Measurements from ENCODE around the gene CDKN2B-AS1. TPM values are rescaled to one million over a fixed set of nuclear protein-coding genes. Genes with fewer than 3 reads are reported as not detected.

The CDKN2B-AS1 gene
- total and polyA plus RNA-seq, 7 donors = 0.49 to 264 (median 2.0) TPM

DNA sequence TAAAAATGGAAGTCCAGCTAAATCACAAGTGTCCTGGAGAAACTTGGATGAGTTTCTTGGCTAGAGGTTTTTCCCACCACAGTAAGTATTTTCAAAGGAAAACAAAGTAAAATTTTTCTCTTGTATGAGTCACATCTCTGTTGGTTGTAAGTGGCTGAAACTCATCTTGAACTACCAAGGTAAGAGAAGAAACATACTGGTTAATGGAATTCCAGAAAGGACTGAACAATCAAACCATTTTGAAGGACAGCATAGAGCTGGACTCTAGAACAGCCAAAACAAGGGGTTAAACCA, 117.3 kb downstream of the CDKN2B-AS1 start:
- H3K36me3 ChIP-seq = no peaks in the 10 kb centered on the region
- H3K27me3 ChIP-seq = no peaks in the 10 kb centered on the region
- no peaks in the 10 kb centered on the region for H3K9me3 ChIP-seq
- H3K4me3 ChIP-seq = no peak overlapping the region
- no peak overlapping the region for H3K27ac ChIP-seq
- no peaks in the 10 kb centered on the region for H3K4me1 ChIP-seq
- no peak for TF ChIP-seq EP300 (IDR thresholded peaks at IDR 0.05)
- no peak for TF ChIP-seq POLR2A (IDR thresholded peaks at IDR 0.05)
- no peak for DNase-seq
- intact Hi-C loops (cut with DNase I) = no loop called here

DNA sequence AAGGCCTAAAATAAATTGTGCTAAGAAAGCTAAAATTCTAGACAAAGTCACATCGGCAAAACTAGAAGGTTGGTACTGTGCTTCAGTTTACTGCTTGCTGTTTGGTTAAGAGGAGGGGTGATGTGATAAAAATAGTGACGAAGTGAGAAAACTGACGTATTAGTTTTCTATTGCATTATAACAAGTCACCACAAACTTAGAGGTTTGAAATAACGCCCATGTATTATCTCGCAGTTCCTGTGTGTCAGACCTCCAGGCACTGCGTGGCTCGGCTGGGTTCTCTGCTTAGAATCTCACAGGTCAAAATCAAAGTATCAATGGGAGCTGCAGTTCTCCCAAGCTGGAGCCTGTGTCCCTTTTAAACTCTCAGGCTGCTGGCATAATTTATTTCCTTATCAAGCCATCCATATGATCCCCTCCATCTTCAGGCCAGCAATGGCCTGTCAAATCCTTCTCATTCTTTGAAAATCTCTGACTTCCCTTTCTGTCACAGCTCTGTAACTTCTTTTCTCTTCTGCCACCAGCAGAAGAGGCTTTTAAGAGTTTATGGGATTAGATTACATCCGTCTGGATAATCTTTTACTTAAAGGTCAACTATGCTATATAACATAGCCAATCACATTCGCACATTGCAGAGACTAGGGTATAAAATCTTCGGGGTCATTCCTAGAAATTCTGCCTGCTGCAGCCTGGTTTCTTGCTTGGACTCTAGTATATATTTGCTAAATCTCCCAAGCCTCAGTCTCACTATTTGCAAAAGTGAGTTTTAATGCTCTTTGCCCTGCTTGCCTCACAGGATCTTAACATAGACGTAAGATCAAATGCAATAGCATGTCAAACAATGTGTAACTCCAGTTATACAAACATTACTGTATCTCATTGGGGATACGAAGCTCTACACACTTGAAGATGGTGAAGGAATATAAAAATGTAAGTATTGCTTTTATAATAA, 118.6 kb downstream of the CDKN2B-AS1 start:
- intact Hi-C loops (cut with DNase I) = no loop called here
- H3K36me3 ChIP-seq = no peaks in the 10 kb centered on the region
- H3K9me3 ChIP-seq = no peaks in the 10 kb centered on the region
- H3K27ac ChIP-seq = no peak overlapping the region
- no peaks in the 10 kb centered on the region for H3K27me3 ChIP-seq
- H3K4me1 ChIP-seq = no peaks in the 10 kb centered on the region
- TF ChIP-seq EP300 (IDR thresholded peaks at IDR 0.05) (no peak), POLR2AphosphoS5 (IDR thresholded peaks at IDR 0.05) (no peak), POLR2A (IDR thresholded peaks at IDR 0.05) (peak in 1 of 2 donors; percentile 7)
- TF ChIP-seq, protein P1, sequence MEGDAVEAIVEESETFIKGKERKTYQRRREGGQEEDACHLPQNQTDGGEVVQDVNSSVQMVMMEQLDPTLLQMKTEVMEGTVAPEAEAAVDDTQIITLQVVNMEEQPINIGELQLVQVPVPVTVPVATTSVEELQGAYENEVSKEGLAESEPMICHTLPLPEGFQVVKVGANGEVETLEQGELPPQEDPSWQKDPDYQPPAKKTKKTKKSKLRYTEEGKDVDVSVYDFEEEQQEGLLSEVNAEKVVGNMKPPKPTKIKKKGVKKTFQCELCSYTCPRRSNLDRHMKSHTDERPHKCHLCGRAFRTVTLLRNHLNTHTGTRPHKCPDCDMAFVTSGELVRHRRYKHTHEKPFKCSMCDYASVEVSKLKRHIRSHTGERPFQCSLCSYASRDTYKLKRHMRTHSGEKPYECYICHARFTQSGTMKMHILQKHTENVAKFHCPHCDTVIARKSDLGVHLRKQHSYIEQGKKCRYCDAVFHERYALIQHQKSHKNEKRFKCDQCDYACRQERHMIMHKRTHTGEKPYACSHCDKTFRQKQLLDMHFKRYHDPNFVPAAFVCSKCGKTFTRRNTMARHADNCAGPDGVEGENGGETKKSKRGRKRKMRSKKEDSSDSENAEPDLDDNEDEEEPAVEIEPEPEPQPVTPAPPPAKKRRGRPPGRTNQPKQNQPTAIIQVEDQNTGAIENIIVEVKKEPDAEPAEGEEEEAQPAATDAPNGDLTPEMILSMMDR (IDR thresholded peaks at IDR 0.05) = no peak
- DNase-seq = no peak
- 16 to 59% methylated on average over 12 of the region's 12 CpGs for WGBS, 2 donors
- H3K4me3 ChIP-seq = no peak overlapping the region

DNA sequence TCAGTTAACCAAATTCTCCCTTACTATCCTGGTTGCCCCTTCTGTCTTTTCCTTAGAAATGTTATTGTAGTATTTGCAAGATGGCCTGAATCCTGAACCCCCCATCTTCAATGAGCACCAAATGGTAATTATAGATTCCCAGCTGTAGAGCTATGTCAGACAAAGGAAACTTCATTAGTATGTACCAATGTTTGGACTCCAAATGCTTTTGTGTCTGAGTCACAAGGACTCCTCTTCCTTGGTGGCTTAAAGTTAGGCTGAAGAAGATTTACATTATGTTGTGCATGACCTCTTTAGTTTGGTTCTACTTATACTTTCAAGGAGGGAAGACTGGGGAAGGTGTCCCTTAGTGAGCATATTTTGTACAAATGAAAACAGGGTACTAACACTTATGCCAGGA, 120.4 kb downstream of the CDKN2B-AS1 start:
- no peaks in the 10 kb centered on the region for H3K9me3 ChIP-seq
- no peak for DNase-seq
- H3K27me3 ChIP-seq = no peaks in the 10 kb centered on the region
- H3K36me3 ChIP-seq = no peaks in the 10 kb centered on the region
- no peak overlapping the region for H3K27ac ChIP-seq
- intact Hi-C loops (cut with DNase I) = no loop called here
- H3K4me1 ChIP-seq = no peaks in the 10 kb centered on the region
- H3K4me3 ChIP-seq = no peak overlapping the region
- TF ChIP-seq EP300 (IDR thresholded peaks at IDR 0.05) (no peak), POLR2A (IDR thresholded peaks at IDR 0.05) (no peak), POLR2AphosphoS5 (IDR thresholded peaks at IDR 0.05) (no peak)
- TF ChIP-seq, protein P1 (IDR thresholded peaks at IDR 0.05) = no peak

DNA sequence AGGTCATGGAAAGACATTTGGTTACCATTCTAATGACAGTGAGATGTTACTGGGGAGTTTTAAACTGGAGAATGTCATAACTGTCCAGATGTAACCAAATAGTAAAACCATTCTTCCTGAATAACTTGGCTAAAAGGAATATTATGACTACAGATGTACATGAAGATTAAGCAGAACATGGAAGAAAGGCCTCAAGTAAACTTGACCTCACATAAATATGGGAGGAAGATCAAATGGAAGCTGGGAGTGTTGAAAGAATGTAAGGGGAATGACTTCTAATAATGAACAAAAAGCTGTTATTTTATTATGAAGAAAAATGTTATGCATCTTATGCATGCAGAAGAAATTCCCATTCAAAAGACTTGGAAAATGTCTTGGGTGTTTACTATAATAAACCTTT, 122.2 kb downstream of the CDKN2B-AS1 start:
- Histone ChIP-seq H3K9me3 (no peaks in the 10 kb centered on the region), H3K4me1 (no peaks in the 10 kb centered on the region), H3K27me3 (no peaks in the 10 kb centered on the region), H3K36me3 (no peaks in the 10 kb centered on the region), H3K27ac (no peak overlapping the region), H3K4me3 (no peak overlapping the region)
- TF ChIP-seq POLR2AphosphoS5 (IDR thresholded peaks at IDR 0.05) = no peak
- TF ChIP-seq, protein P1 (IDR thresholded peaks at IDR 0.05) = no peak
- no peak for TF ChIP-seq EP300 (IDR thresholded peaks at IDR 0.05)
- TF ChIP-seq POLR2A (IDR thresholded peaks at IDR 0.05) = no peak
- DNase-seq = no peak
- intact Hi-C loops (cut with DNase I) = no loop called here

DNA sequence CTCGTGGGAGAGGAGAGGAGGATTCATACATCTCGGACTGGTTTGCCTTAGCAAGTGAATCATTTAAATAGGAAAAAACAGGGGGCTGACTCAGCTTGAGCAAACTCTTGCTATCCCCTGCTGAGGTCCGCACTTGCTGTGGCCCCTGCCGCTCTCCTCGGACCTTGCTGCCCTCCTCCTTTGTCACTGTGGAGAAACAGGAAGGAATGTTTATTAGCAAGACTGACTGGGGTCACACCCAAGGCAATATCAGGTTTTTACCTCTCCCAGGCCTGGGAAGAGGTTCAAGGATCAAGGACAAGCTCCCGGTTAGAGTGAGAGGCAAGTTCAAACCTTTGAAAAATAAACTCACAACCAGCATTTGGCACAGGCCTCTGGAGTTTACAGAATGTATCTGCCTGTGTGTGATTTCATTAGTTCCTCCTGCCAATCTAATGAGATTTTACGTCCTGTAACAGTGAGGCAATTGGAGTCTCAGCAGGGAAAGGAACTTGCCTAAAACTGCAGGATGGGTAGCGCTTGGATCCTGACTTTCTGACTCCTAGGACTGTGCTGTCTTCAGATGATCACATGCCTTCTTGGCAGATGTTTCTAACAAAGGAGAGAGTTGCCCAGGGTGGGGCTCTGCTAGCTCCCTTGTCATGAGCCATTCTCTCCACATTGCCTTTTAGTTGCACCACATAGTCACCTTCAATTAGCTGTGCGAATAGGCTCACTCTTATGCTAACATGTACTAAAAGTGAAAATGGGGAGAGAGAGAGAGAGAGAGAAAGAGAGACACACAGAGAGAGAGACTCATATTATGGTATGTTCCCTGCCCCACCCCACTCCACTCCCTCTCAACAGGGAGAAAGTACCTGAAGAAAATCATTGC, 123.2 kb downstream of the CDKN2B-AS1 start:
- Histone ChIP-seq H3K4me3 (no peak overlapping the region), H3K4me1 (no peaks in the 10 kb centered on the region), H3K27me3 (no peaks in the 10 kb centered on the region), H3K36me3 (no peaks in the 10 kb centered on the region), H3K9me3 (no peaks in the 10 kb centered on the region), H3K27ac (no peak overlapping the region)
- no peak for DNase-seq
- WGBS, 2 donors = 13 to 45% methylated on average over 9 of the region's 9 CpGs
- intact Hi-C loops (cut with DNase I) = no loop called here
- TF ChIP-seq POLR2AphosphoS5 (IDR thresholded peaks at IDR 0.05) = no peak

All from sigmoid colon (tissue), 7 donors.